ENCODE results near the gene PILRB.

- TF ChIP-seq ZNF343 (CRISPR knock-in tag; IDR thresholded peaks at IDR 0.05), result no peak
- TF ChIP-seq ARID5B (CRISPR knock-in tag; IDR thresholded peaks at IDR 0.05), result no peak
- no peak for TF ChIP-seq ZFP36 (IDR thresholded peaks at IDR 0.05; ENCODE audit: borderline replicate concordance, low read depth, low read length, partially characterized antibody)
- no peak for TF ChIP-seq ZFP91 (CRISPR knock-in tag; IDR thresholded peaks at IDR 0.05; ENCODE audit: borderline replicate concordance)
- TF ChIP-seq CHD2 (IDR thresholded peaks at IDR 0.05; ENCODE audit: low read depth, low read length), result no peak
- TF ChIP-seq POLR2A (IDR thresholded peaks at IDR 0.05; ENCODE audit: insufficient read depth in 1 of 2, low read depth in 2 of 2, low read length in 2 of 2), result no peak
- no peak for TF ChIP-seq CTCF (CRISPR knock-in tag; IDR thresholded peaks at IDR 0.05)
- TF ChIP-seq KAT7 (CRISPR knock-in tag; IDR thresholded peaks at IDR 0.05; ENCODE audit: borderline replicate concordance), result no peak
- TF ChIP-seq SP2 (CRISPR knock-in tag; IDR thresholded peaks at IDR 0.05), result no peak
These were observed 31.6 kb downstream of the PILRB start for GRCh38 chr7:100389437-100390088.
